Measurements from ENCODE around the gene INPP1.

GRCh38 chr2:190405995-190406394 lies 62.6 kb downstream of the INPP1 start:
- TF ChIP-seq, protein P1, sequence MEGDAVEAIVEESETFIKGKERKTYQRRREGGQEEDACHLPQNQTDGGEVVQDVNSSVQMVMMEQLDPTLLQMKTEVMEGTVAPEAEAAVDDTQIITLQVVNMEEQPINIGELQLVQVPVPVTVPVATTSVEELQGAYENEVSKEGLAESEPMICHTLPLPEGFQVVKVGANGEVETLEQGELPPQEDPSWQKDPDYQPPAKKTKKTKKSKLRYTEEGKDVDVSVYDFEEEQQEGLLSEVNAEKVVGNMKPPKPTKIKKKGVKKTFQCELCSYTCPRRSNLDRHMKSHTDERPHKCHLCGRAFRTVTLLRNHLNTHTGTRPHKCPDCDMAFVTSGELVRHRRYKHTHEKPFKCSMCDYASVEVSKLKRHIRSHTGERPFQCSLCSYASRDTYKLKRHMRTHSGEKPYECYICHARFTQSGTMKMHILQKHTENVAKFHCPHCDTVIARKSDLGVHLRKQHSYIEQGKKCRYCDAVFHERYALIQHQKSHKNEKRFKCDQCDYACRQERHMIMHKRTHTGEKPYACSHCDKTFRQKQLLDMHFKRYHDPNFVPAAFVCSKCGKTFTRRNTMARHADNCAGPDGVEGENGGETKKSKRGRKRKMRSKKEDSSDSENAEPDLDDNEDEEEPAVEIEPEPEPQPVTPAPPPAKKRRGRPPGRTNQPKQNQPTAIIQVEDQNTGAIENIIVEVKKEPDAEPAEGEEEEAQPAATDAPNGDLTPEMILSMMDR (IDR thresholded peaks at IDR 0.05; ENCODE audit: low read length): no peak
- no peak for TF ChIP-seq EZH2 (optimal IDR thresholded peaks at IDR 0.05; ENCODE audit: low read depth, low read length)

All from MM.1S (cell line).